HG03066 (cell line): ENCODE results near the gene AIRE.

Experiments used
- ATAC-seq: cut with Tn5 transposase; IDR thresholded peaks from one replicate; pipeline ENCODE4 v1.9.1; 2021; ENCODE audit warnings: low read depth; ENCODE audit not compliant: unreplicated experiment

The AIRE gene

DNA sequence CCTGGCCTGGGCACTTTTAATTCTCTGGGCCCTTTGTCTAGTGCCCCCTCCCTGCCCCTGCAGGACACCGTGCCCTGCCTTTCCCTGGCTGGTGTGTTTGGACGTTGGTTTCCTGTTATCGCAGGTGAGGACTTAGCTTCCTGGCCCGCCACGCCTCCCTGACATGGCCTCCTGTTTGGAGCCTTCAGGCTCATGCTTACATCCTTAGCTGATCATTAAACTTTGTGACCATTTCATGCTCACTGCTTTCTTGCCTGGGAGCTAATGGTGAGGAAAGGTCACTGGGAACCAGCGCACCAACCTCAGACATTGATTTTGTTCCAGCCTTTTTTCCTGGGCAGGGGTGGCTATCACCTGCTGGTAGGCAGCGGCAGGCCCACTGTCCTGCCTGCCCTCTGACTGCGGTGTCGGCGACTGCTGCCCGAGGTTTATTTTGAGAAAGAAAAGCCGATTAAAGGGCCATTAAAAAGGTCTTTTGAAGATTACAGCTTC is 17.9 kb downstream of the AIRE start:
- ATAC-seq = no peak

DNA sequence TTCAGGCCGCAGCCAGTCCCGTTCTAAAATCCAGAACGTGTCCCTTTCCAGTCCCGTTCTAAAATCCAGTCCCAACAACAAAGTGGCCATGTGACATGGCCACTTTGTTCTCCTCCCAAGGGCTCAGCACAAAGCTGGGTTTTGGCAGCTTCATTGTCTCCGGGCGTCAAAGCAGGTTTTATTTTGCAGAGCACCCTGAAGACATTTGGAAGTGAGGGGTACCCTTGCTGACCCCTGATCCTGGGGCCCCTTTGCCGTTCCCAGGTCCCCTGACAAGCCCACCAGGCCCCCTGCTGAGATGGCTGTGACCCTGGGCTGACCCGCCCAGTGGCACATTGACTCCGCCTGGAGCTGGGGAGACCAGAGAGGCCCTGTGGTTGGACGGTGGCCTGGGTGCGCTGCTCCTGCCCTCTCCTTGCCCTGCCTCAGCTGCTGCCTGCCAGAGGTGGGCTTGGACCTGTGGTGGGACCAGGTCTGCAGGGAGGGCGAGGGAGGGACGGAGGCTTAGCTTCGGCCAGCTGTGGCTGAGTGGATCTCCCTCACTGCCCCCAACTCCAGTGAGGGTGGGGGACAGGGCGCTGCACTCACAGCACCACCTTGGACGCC is 18.4 kb downstream of the AIRE start:
- ATAC-seq = no peak

DNA sequence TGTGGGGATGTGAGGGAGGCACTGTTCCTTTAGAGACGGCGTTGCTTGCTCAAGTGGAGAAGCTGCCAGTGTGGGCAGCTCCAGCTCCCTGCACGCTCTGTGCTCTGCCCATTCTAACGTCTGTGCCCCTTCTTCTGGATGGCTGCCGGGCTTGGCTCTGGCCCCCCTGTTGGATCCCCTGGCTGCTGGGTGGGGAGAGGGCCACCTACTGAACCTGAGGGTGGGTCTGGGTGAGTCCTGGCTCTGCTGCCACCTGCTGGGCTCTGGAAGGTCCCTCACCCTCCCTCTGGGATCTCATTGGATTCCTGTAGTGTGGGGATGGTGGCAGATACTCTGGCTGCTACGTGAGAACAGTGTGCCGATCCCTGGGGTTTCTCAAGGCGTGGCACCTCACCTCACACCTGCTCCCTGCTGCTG is 19.2 kb downstream of the AIRE start:
- ATAC-seq = no peak

GRCh38 chr21:44305691-44306090 is 20.0 kb downstream of the AIRE start:
- ATAC-seq = no peak

DNA sequence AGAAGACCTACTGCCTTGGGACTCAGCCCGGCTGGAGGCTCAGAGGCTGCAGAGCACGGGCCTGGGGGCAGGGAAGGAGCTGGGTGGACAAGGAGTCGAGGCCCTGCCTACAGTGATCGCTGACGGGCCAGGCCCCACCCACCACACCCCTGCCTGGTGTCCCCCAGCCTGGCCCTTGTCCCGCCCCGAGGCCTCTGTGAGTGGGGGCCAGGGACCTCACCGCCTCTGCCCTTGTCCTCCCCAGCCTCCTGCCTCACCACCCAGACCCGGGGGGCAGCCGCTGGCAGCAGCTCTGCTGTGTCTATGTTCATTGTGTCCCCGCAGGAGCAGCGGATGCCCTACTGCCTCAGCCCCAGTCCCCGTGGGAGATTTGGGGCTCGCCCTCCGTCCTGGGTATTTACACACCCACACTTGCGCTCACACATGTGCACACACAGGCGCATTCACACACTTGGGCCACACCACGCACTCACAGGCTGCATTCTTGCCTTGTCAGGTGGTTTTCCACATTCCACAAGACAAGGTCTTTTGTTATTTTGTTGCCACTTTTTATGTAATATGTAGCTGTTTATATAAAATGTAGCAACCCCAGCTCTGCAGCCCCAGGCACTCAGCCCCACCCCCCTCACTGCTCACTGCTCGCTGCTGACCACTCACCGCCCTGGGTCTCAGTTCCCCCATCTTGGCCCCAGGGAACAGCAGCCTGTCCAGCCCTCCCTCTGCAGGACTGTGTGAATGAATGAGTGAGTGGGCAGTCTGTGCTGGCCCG is 21.4 kb downstream of the AIRE start:
- ATAC-seq = no peak

DNA sequence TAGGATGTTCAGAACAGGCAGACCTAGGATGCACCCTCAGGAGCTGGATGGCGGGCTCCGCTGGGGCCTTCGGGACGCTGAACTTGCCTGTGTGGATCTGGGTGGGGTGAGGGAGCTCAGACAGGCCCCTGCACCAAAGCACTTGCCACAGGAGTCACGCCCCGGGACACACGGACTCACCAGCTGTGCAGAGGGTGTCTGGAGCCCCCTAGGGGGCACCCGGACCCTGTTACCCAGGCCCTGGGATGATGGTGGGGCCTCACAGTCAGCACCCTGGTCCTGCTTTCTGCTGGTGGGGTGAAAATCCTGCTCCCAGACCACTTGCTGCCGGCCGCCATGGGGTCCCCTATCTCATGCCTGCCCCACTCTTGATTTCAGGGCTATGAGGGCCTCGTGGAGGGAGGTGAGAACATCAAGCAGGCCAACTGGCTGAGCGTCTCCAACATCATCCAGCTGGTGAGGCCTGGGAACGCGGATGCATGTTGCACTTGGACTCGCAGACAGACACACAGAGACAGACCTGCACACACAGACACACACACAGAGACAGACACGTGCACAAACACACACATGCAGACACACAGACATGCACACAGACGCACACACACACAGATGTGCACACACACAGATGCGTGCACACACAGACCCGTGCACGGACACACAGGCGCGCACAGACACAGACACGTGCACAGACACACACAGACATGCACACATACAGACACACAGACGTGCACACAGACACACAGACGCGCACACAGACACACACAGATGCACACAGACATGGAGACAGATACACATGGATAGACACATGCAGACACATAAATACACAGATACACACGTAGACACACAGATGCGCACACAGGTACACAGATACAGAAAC is 25.2 kb downstream of the AIRE start:
- ATAC-seq = no peak

GRCh38 chr21:44312089-44312488 is 26.4 kb downstream of the AIRE start:
- no peak for ATAC-seq

DNA sequence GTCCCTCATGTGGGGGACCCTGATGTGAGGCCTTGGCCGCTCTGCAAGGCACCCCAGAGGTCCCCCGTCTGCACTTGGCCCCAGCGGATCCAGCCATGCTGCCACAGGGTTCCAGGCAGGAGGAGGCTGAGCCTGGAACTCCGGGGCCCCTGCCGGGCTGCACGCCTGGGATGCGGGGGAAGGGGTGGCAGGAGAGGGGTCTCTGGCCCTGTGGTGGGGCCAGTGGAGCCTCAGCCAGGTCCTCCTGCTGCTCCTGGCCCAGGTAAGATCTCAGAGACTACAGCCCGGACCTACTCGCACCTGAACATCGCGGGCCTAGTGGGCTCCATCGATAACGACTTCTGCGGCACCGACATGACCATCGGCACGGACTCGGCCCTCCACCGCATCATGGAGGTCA is 27.0 kb downstream of the AIRE start:
- no peak for ATAC-seq

DNA sequence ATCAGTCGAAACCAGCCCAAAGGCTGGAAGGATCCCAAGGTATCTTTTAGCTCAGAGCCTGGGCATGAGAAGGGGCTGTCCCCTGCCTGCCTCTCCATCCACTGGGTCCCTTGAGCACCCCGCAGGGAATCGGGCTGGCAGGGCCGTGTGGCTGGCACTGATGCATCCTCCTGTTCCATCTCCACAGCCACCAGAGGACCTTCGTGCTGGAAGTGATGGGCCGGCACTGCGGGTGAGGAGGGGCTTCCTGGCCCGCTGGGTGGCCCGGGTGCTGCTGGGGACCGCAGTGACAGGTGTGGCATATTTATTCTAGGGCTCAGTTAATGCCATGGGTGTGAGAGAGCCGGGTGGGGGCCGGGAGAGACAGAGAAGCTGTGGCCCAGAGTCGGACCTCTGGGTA is 27.8 kb downstream of the AIRE start:
- ATAC-seq = no peak

DNA sequence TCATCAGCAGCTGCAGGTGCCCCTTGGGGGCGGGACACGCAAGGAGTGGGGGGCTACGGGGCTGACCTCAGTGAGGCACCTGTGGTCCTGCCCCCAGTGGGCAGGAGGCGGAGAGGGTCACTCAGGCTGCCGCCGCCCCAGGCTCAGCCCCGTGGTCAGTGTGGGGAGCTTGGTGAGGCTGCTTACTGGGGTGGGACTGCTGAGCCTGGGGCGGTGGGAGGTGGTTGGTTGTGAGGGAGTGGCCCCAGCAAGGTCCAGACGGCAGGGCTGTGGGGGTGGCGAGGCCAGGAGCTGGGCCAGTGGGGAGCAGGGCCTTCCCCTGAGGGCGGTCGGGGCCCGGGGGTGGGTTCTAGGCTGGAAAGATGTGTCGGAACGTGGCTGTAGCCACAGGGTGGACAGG is 28.5 kb downstream of the AIRE start:
- no peak for ATAC-seq

DNA sequence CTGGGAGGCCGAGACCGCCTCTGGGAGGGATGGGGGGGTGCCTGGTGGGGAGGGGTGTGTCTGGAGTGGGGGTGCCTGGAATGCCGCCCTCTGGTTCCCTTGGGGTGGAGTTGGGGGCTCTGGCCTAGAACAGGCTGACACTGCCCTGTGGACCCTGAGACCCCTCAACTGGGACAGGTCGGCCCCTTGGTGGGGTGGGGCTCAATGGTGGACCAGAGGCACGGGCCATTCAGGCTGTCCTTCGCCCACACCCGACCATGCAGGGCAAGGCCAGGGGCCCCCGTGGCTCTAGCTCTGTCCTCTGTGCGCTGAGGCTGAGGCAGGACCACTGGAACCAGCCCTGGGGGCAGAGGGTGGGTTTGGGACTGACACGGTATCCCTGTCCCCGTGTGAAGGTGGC is 28.9 kb downstream of the AIRE start:
- ATAC-seq = no peak

GRCh38 chr21:44315691-44316203 is 30.1 kb downstream of the AIRE start:
- ATAC-seq = no peak

DNA sequence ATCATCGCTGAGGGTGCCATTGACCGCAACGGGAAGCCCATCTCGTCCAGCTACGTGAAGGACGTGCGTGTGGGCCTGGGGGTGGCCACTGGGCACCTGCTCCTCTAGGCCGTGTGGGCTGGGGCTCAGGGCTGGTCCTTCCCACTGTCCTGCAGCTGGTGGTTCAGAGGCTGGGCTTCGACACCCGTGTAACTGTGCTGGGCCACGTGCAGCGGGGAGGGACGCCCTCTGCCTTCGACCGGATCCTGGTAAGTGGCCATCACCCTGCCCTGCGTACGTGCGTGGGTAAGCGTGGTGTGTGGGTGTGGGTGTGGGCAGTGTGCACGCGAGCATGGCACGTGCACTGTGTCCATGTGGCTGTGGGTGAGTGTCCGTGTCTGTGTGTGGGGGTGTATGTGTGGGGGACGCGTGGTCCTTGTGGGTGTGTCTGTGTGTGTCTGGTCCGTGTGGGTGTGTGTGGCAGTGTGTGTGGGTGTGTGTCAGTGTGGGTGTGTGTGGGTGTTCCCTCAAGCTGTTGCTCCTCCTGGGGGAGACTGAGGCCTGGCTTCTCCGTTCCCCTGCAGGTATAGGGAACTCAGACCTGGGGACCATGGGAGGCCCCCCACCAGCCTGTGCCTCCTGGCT is 30.7 kb downstream of the AIRE start:
- no peak for ATAC-seq

- no peak for ATAC-seq
These were observed 31.6 kb downstream of the AIRE start for GRCh38 chr21:44317241-44317782.

GRCh38 chr21:44317871-44318270 is 32.2 kb downstream of the AIRE start:
- ATAC-seq = no peak

GRCh38 chr21:44318489-44319285 is 33.0 kb downstream of the AIRE start:
- no peak for ATAC-seq

DNA sequence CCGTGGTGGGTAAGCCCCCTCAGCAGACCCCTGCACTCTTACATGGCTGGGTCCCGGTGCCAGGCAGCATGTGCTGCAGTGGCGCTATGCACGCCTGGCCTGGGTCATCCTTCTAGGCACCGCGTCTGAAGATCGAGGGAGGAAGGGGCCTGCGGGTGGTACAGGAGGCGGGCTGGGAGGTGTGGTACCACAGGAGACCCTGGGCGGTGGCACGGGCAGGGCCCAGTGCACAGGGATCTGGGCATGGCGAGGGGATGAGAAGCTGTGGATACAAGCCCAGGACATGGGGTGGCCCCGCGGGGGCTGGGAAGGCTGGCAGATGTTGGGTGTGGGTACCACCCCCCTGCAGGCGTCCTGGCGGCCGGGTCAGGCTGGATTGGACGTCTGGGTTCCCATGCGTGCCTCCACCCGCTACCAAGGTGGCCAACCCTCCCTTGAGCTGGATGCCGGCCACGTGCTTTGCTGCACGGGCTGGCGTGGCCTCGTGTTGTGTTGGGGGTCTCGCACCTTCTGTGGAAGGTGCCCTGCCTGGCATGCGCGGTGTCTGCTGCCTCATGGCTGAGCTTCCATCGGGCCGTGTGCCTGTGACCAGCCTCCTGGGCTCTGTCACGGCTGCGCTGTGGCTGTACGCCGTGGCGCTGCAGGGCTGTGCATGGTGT is 33.9 kb downstream of the AIRE start:
- no peak for ATAC-seq

- ATAC-seq = no peak
These were observed 35.2 kb downstream of the AIRE start for GRCh38 chr21:44320847-44321246.

GRCh38 chr21:44321846-44322450 is 36.3 kb downstream of the AIRE start:
- no peak for ATAC-seq
